CD4-positive, alpha-beta T cell treated with Interleukin-4 for 1 hour (primary cell): ENCODE results near the gene YWHAE.
"Not testable (repeated sequence)": the region's sequence is repeated elsewhere in the genome, so short reads cannot be mapped to it uniquely, and the experiment has no call there.

Experiments
- DNase-seq, 2 donors: peaks; one replicate each; pipeline ENCODE4 v3.0.0-alpha.2; 2020 to 2022

Gene YWHAE

GRCh38 chr17:1399679-1400512 is at the start of gene YWHAE:
TSS of gene YWHAE (minus strand) at chr17:1400222. CDS start at chr17:1400110, 112 bp downstream.
- peak; percentile 94 for DNase-seq

- no peak for DNase-seq
Observed at GRCh38 chr17:1449412-1449967, 49.5 kb upstream of the YWHAE start.

GRCh38 chr17:1447052-1447451 is 47.0 kb upstream of the YWHAE start:
- no peak for DNase-seq

GRCh38 chr17:1446201-1446600 is 46.2 kb upstream of the YWHAE start:
- no peak for DNase-seq

- DNase-seq = not testable (repeated sequence)
Observed at GRCh38 chr17:1445695-1446094, 45.7 kb upstream of the YWHAE start.

GRCh38 chr17:1442721-1443120 is 42.7 kb upstream of the YWHAE start:
- not testable (repeated sequence) for DNase-seq

- no peak for DNase-seq
Observed at GRCh38 chr17:1442187-1442586, 42.2 kb upstream of the YWHAE start.

GRCh38 chr17:1440921-1441320 is 40.9 kb upstream of the YWHAE start:
- no peak for DNase-seq

- no peak for DNase-seq
Observed at GRCh38 chr17:1438593-1439083, 38.6 kb upstream of the YWHAE start.

GRCh38 chr17:1435326-1435725 is 35.3 kb upstream of the YWHAE start:
- DNase-seq = no peak

- DNase-seq = no peak
Observed at GRCh38 chr17:1434150-1434549, 34.1 kb upstream of the YWHAE start.

- no peak for DNase-seq
Observed at GRCh38 chr17:1431631-1432104, 31.6 kb upstream of the YWHAE start.

GRCh38 chr17:1423456-1424135 is 23.6 kb upstream of the YWHAE start:
- DNase-seq = no peak

- DNase-seq = no peak
Observed at GRCh38 chr17:1422885-1423284, 22.9 kb upstream of the YWHAE start.

- DNase-seq = no peak
Observed at GRCh38 chr17:1421470-1421869, 21.4 kb upstream of the YWHAE start.

GRCh38 chr17:1420981-1421380 is 21.0 kb upstream of the YWHAE start:
- DNase-seq = no peak

GRCh38 chr17:1420163-1420562 is 20.1 kb upstream of the YWHAE start:
- DNase-seq = no peak

- DNase-seq = not testable (repeated sequence)
Observed at GRCh38 chr17:1418476-1418875, 18.5 kb upstream of the YWHAE start.

- DNase-seq = no peak
Observed at GRCh38 chr17:1416414-1416813, 16.4 kb upstream of the YWHAE start.

GRCh38 chr17:1414634-1415033 is 14.6 kb upstream of the YWHAE start:
- no peak for DNase-seq

GRCh38 chr17:1414001-1414574 is 14.1 kb upstream of the YWHAE start:
- no peak for DNase-seq

GRCh38 chr17:1413281-1413791 is 13.3 kb upstream of the YWHAE start:
- DNase-seq = no peak
